Uterus (tissue), 2 donors: ENCODE data around the gene HCFC1.

Experiments used
- CTCF ChIP-seq, 4 experiments: fragments of 200-600 bp in 2 of 4; fragments of 450-650 bp in 2 of 4; sonication (generic) in 2 of 4; IDR thresholded peaks; one replicate each; pipeline ENCODE4 v1.5.1; 2016 to 2019; ENCODE audit warnings: antibody characterized with exemption in 4 of 4, mild to moderate bottlenecking in 2 of 4, moderate library complexity in 1 of 4
- POLR2A ChIP-seq, 2 donors: fragments of 450-650 bp; IDR thresholded peaks; one replicate each; pipeline ENCODE4 v1.6.1; 2016; ENCODE audit warnings: antibody characterized with exemption in 2 of 2, mild to moderate bottlenecking in 1 of 2, moderate library complexity in 1 of 2

- no peak for TF ChIP-seq CTCF (IDR thresholded peaks at IDR 0.05)
- TF ChIP-seq POLR2A (IDR thresholded peaks at IDR 0.05), result no peak
Measured at GRCh38 chrX:153932220-153932915, 39.2 kb downstream of the HCFC1 start.
